IMR-90 (cell line): ENCODE data around the gene BAIAP2. TPM values are rescaled to one million over a fixed set of nuclear protein-coding genes. Genes with fewer than 3 reads are reported as not detected.
"Not testable (repeated sequence)": the region's sequence is repeated elsewhere in the genome, so short reads cannot be mapped to it uniquely, and the experiment has no call there.

Experiments used
- ATAC-seq: fragments of 200-7000 bp; cut with Tn5 transposase; 2 replicates; pipeline ENCODE4 v1.9.1; 2020; ENCODE audit warnings: low read depth, mild to moderate bottlenecking, moderate library complexity
- BruUV-seq: library from RNA; stranded (reverse); fragments of 400-500 nt; replicated peaks from 2 replicates; lab custom pipeline; 2021; lab: Mats Ljungman, UMichigan
- CTCF ChIA-PET: fragments of 300-600 bp; formaldehyde crosslinking; extraction: SDS; loops from one replicate; lab custom pipeline; 2021; ENCODE audit warnings: antibody characterized with exemption; lab: Yijun Ruan, JAX
- POLR2A ChIA-PET: fragments of 300-600 bp; sonication (Branson Sonifier 250); formaldehyde crosslinking; loops from one replicate; lab custom pipeline; 2022; ENCODE audit warnings: antibody characterized with exemption; ENCODE audit not compliant: unreplicated experiment; lab: Charles Lee
- DNase-seq: peaks from one replicate; pipeline ENCODE4 v3.0.0; 2013
- H2AFZ ChIP-seq: replicated peaks from 2 replicates; pipeline ENCODE3; 2013; ENCODE audit warnings: low read length, mild to moderate bottlenecking; ENCODE audit not compliant: poor library complexity
- H2AK5ac ChIP-seq: 2 replicates; pipeline ENCODE4 v1.6.1; 2013; ENCODE audit warnings: low read depth, low read length, inconsistent platforms
- H2AK9ac ChIP-seq: replicated peaks from 2 replicates; pipeline ENCODE3; 2013; ENCODE audit warnings: mild to moderate bottlenecking, low read depth, low read length, moderate library complexity; ENCODE audit not compliant: poor library complexity
- H2BK120ac ChIP-seq: 2 replicates; pipeline ENCODE4 v1.6.1; 2013; ENCODE audit warnings: low read depth, low read length, inconsistent platforms
- H2BK15ac ChIP-seq: 3 replicates; pipeline ENCODE4 v1.6.1; 2013; ENCODE audit warnings: low read depth, low read length, inconsistent platforms
- H2BK20ac ChIP-seq: 2 replicates; pipeline ENCODE4 v1.6.1; 2013; ENCODE audit warnings: low read depth, mild to moderate bottlenecking, inconsistent platforms, low read length, moderate library complexity
- H2BK5ac ChIP-seq: 2 replicates; pipeline ENCODE4 v1.6.1; 2013; ENCODE audit warnings: mild to moderate bottlenecking, low read depth, low read length, inconsistent platforms; ENCODE audit not compliant: poor library complexity, severe bottlenecking
- H3K14ac ChIP-seq: replicated peaks from 2 replicates; pipeline ENCODE4 v1.6.1; 2013; ENCODE audit warnings: low read depth, low read length, inconsistent platforms
- H3K18ac ChIP-seq: 2 replicates; pipeline ENCODE4 v1.6.1; 2013; ENCODE audit warnings: low read depth, low read length, control low read depth
- H3K23ac ChIP-seq: 2 replicates; pipeline ENCODE4 v1.6.1; 2013; ENCODE audit warnings: low read depth, low read length, inconsistent platforms
- H3K27ac ChIP-seq: 2 replicates; pipeline ENCODE4 v1.5.1; 2013; ENCODE audit warnings: mild to moderate bottlenecking, control low read depth, low read length; ENCODE audit not compliant: insufficient read depth
- H3K27me3 ChIP-seq: 2 replicates; pipeline ENCODE4 v1.6.1; 2013; ENCODE audit warnings: low read length; ENCODE audit not compliant: control insufficient read depth, insufficient read depth
- H3K36me3 ChIP-seq: 2 replicates; pipeline ENCODE4 v1.6.1; 2013; ENCODE audit warnings: low read length, mixed read lengths; ENCODE audit not compliant: control insufficient read depth, insufficient read depth
- H3K4ac ChIP-seq: 2 replicates; pipeline ENCODE4 v1.6.1; 2013; ENCODE audit warnings: low read depth, low read length, inconsistent platforms
- H3K4me1 ChIP-seq: 2 replicates; pipeline ENCODE4 v1.6.1; 2013; ENCODE audit warnings: low read length, mixed read lengths; ENCODE audit not compliant: control insufficient read depth, insufficient read depth
- H3K4me2 ChIP-seq: 2 replicates; pipeline ENCODE4 v1.6.1; 2013; ENCODE audit warnings: low read depth, mild to moderate bottlenecking, control low read depth, low read length, moderate library complexity
- H3K4me3 ChIP-seq: 2 replicates; pipeline ENCODE4 v1.5.1; 2013; ENCODE audit warnings: low read depth, mild to moderate bottlenecking, control low read depth, low read length, moderate library complexity; ENCODE audit not compliant: insufficient read depth
- H3K56ac ChIP-seq: 2 replicates; pipeline ENCODE4 v1.6.1; 2013; ENCODE audit warnings: low read length, inconsistent platforms; ENCODE audit not compliant: insufficient read depth; ENCODE audit errors: extremely low read depth
- H3K79me1 ChIP-seq, 2 experiments: 2 replicates each; pipeline ENCODE4 v1.6.1; 2013; ENCODE audit warnings: low read length in 2 of 2, inconsistent platforms in 1 of 2, low read depth in 1 of 2
- H3K9ac ChIP-seq: 2 replicates; pipeline ENCODE4 v1.6.1; 2013; ENCODE audit warnings: low read depth, low read length, control low read depth
- H3K9me1 ChIP-seq: 2 replicates; pipeline ENCODE4 v1.6.1; 2013; ENCODE audit warnings: low read length, inconsistent platforms; ENCODE audit not compliant: insufficient read depth
- H3K9me3 ChIP-seq: 2 replicates; pipeline ENCODE4 v1.6.1; 2013; ENCODE audit warnings: low read length; ENCODE audit not compliant: control insufficient read depth, insufficient read depth
- H4K20me1 ChIP-seq: 2 replicates; pipeline ENCODE4 v1.6.1; 2013; ENCODE audit warnings: low read length, inconsistent platforms; ENCODE audit not compliant: insufficient read depth
- H4K5ac ChIP-seq: 2 replicates; pipeline ENCODE4 v1.6.1; 2013; ENCODE audit warnings: mild to moderate bottlenecking, low read depth, low read length, control low read depth
- H4K8ac ChIP-seq, 2 experiments: 2 replicates each; pipeline ENCODE4 v1.6.1; 2013; ENCODE audit warnings: low read depth in 2 of 2, low read length in 2 of 2, control low read depth in 1 of 2, inconsistent platforms in 1 of 2
- H4K91ac ChIP-seq: 2 replicates; pipeline ENCODE4 v1.6.1; 2013; ENCODE audit warnings: low read depth, low read length, inconsistent platforms; ENCODE audit not compliant: insufficient read depth
- BHLHE40 ChIP-seq: fragments of 150-350 bp; IDR thresholded peaks from 2 replicates; pipeline ENCODE4 v1.6.1; 2016; ENCODE audit warnings: mild to moderate bottlenecking, low read depth, low read length
- CEBPB ChIP-seq: IDR thresholded peaks from 2 replicates; pipeline ENCODE4 v1.6.1; 2012; ENCODE audit warnings: low read depth, low read length, improper control_type of control experiment
- CHD1 ChIP-seq: IDR thresholded peaks from 2 replicates; pipeline ENCODE4 v1.6.1; 2012; ENCODE audit warnings: low read depth, low read length, improper control_type of control experiment
- MAZ ChIP-seq: IDR thresholded peaks from 2 replicates; pipeline ENCODE4 v1.6.1; 2012; ENCODE audit warnings: low read depth, mild to moderate bottlenecking, low read length, improper control_type of control experiment, moderate library complexity, borderline replicate concordance
- MXI1 ChIP-seq: IDR thresholded peaks from 2 replicates; pipeline ENCODE4 v1.6.1; 2012; ENCODE audit warnings: low read depth, mild to moderate bottlenecking, low read length, moderate library complexity, borderline replicate concordance
- NFE2L2 ChIP-seq: fragments of 150-350 bp; IDR thresholded peaks from 2 replicates; pipeline ENCODE4 v1.6.1; 2016; ENCODE audit warnings: low read depth, mild to moderate bottlenecking, low read length
- RAD21 ChIP-seq: IDR thresholded peaks from 2 replicates; pipeline ENCODE4 v1.6.1; 2012; ENCODE audit warnings: low read length, improper control_type of control experiment
- RFX5 ChIP-seq: IDR thresholded peaks from 2 replicates; pipeline ENCODE4 v1.8.0; 2012; ENCODE audit warnings: low read depth, mild to moderate bottlenecking, low read length, moderate library complexity
- SMC3 ChIP-seq: fragments of 150-350 bp; IDR thresholded peaks from 2 replicates; pipeline ENCODE4 v1.6.1; 2016; ENCODE audit warnings: low read depth, mild to moderate bottlenecking, antibody characterized with exemption, low read length, moderate library complexity
- WGBS, 2 experiments: methylation state at CpG; one replicate each; pipeline versions ENCODE4 v1.1.5 to v1.1.7; 2013; ENCODE audit warnings: missing lambda C conversion rate in 2 of 2; ENCODE audit not compliant: insufficient read length in 1 of 2; ENCODE audit errors: extremely low coverage in 2 of 2; 5-methylcytosine and 5-hydroxymethylcytosine counted together
- dilution Hi-C: fragments of 300-500 bp; cut with HindIII; formaldehyde crosslinking; loops from one replicate; pipeline ENCODE4 v1.14.3; 2018; ENCODE audit warnings: low sequenced_read_pairs; ENCODE audit not compliant: unreplicated experiment
- in situ Hi-C: fragments of 300-500 bp; cut with MboI; formaldehyde crosslinking; loops from 3 replicates; pipeline ENCODE4 v1.14.3; 2019; ENCODE audit warnings: low sequenced_read_pairs, inconsistent platforms, mixed read lengths
- intact Hi-C: fragments of 100-400 bp; cut with micrococcal nuclease; formaldehyde crosslinking; loops from 2 replicates; pipeline ENCODE4 v1.10.0; 2022
- polyA plus RNA-seq, 3 experiments: library from polyadenylated mRNA; depleted of rRNA; stranded (reverse); fragments of >200 nt; gene quantifications; 2 replicates each; pipeline ENCODE4 v1.2.3, GENCODE V29; 2012; ENCODE audit warnings: low replicate concordance in 1 of 3
- total RNA-seq: library from RNA; depleted of rRNA; stranded (reverse); fragments of >200 nt; gene quantifications from 2 replicates; pipeline ENCODE4 v1.2.3, GENCODE V29; 2012
- TF ChIP-seq, protein P1 (sequence below): fragments of 150-350 bp; IDR thresholded peaks from 2 replicates; pipeline ENCODE4 v1.6.1; 2016; ENCODE audit warnings: low read depth, mild to moderate bottlenecking, low read length, moderate library complexity, borderline replicate concordance

BAIAP2 gene
- total and polyA plus RNA-seq, 2 of the 4 experiments (the other 2 are of a cell fraction): 18.3 to 32.6 TPM

DNA sequence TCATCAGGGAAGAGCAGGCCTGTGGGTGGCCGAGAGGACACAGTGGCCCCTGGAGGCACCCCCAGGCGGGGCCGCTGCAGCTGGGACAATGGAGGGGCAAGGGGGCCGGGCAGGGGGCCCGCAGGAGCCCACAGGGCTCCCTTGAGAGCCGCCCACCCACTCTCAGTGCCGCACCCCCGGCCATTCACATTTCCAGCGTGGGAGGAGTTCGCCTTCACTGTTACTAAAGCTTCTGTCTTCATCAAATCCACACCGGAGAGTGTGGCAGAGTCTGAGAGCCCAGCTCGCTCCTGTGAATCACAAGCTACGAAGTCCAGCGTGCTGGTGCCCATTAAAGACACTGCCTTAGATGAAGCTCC lies 109.5 kb downstream of the BAIAP2 start:
- ChIA-PET POLR2A (no interaction called here), CTCF (no interaction called here)
- no peaks in the 10 kb centered on the region for H3K79me1 ChIP-seq
- no peak overlapping the region for H2BK15ac ChIP-seq
- no peaks in the 10 kb centered on the region for H3K9me1 ChIP-seq
- no peak overlapping the region for H3K18ac ChIP-seq
- no TSS peak for BruUV-seq
- H4K91ac ChIP-seq: no peak overlapping the region
- H2BK120ac ChIP-seq: no peak overlapping the region
- no CpG with 5 or more reads among the region's 14 CpGs for WGBS, 2 experiments
- no peak overlapping the region for H4K5ac ChIP-seq
- no peak overlapping the region for H2AFZ ChIP-seq
- no peak overlapping the region for H2AK5ac ChIP-seq
- H3K36me3 ChIP-seq: no peaks in the 10 kb centered on the region
- H3K4me3 ChIP-seq: no peak overlapping the region
- TF ChIP-seq CEBPB (no peak), MAZ (no peak), NFE2L2 (no peak), MXI1 (no peak), RAD21 (no peak), CHD1 (no peak), RFX5 (no peak), BHLHE40 (no peak), SMC3 (no peak)
- TF ChIP-seq, protein P1, sequence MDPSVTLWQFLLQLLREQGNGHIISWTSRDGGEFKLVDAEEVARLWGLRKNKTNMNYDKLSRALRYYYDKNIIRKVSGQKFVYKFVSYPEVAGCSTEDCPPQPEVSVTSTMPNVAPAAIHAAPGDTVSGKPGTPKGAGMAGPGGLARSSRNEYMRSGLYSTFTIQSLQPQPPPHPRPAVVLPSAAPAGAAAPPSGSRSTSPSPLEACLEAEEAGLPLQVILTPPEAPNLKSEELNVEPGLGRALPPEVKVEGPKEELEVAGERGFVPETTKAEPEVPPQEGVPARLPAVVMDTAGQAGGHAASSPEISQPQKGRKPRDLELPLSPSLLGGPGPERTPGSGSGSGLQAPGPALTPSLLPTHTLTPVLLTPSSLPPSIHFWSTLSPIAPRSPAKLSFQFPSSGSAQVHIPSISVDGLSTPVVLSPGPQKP: no peak
- H3K4me1 ChIP-seq: no peaks in the 10 kb centered on the region
- no peak overlapping the region for H3K27ac ChIP-seq
- H3K9me3 ChIP-seq: no peaks in the 10 kb centered on the region
- H2BK20ac ChIP-seq: no peak overlapping the region
- no peak for DNase-seq
- no peak overlapping the region for H2AK9ac ChIP-seq
- in situ Hi-C loops: no loop called here
- H3K4me2 ChIP-seq: no peak overlapping the region
- H2BK5ac ChIP-seq: no peak overlapping the region
- no peak overlapping the region for H3K4ac ChIP-seq
- no peaks in the 10 kb centered on the region for H4K20me1 ChIP-seq
- no peak overlapping the region for H3K14ac ChIP-seq
- H3K23ac ChIP-seq: no peak overlapping the region
- H3K56ac ChIP-seq: no peak overlapping the region
- peaks cover 13% of the 10 kb centered on the region for H3K27me3 ChIP-seq
- H3K9ac ChIP-seq: no peak overlapping the region
- intact Hi-C loops: loop anchor here (5.0 kb wide), 1 partner anchor 78 kb away; the partner anchor contains the start of gene CEP131
- dilution Hi-C loops: no loop called here
- ATAC-seq: no peak
- no peak overlapping the region for H4K8ac ChIP-seq

DNA sequence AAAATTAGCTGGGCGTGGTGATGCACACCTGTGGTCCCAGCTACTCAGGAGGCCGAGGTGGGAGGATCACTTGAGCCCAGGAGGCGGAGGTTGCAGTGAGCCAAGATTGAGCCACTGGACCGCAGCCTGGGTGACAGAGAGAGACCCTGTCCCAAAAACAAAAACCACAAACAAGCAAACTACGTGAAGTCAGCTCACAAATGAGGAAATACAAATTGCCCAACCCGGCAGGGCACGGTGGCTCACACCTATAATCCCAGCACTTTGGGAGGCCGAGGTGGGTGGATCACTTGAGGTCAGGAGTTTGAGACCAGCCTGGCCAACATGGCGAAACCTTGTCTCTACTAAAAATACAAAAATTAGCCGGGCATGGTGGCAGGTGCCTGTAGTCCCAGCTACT lies 111.3 kb downstream of the BAIAP2 start:
- H3K9me3 ChIP-seq, H3K4me3 ChIP-seq, H2AK9ac ChIP-seq, H3K27ac ChIP-seq, H3K4me2 ChIP-seq, dilution Hi-C loops, H2BK20ac ChIP-seq, ATAC-seq, H4K91ac ChIP-seq, H3K9ac ChIP-seq, H3K14ac ChIP-seq, H3K4ac ChIP-seq, H4K20me1 ChIP-seq, H2BK5ac ChIP-seq, H3K23ac ChIP-seq, H3K18ac ChIP-seq, H2BK15ac ChIP-seq, DNase-seq, H3K79me1 ChIP-seq, H3K56ac ChIP-seq, in situ Hi-C loops, H2AK5ac ChIP-seq, H2BK120ac ChIP-seq, H3K4me1 ChIP-seq, CTCF ChIA-PET, H4K8ac ChIP-seq, BruUV-seq, H3K36me3 ChIP-seq, intact Hi-C loops, H4K5ac ChIP-seq, H3K9me1 ChIP-seq, H2AFZ ChIP-seq: not testable (repeated sequence)
- 75% methylated on average over 2 of the region's 10 CpGs; no CpG with 5 or more reads in 1 of the 2 experiments for WGBS, 2 experiments
- POLR2A ChIA-PET: interaction anchor here (0.7 kb wide), 1 partner anchor 363 kb away, joined by 16 read pairs; no protein-coding TSS in a partner anchor
- peaks cover 18% of the 10 kb centered on the region for H3K27me3 ChIP-seq
